OCI-LY3 (cell line): ENCODE results near the gene STIM2.

Experiments
- EZH2phosphoT487 ChIP-seq: fragments of 200-600 bp; shearing (Covaris generic); IDR thresholded peaks from 2 replicates; pipeline ENCODE4 v1.6.1; 2018; ENCODE audit warnings: antibody characterized with exemption, mixed run types, low read depth
- TF ChIP-seq, protein P1 (sequence below): fragments of 200-600, 300-600 bp; sonication (generic); IDR thresholded peaks from 2 replicates; pipeline ENCODE4 v1.5.1; 2014; ENCODE audit warnings: antibody characterized with exemption, low read length, low read depth

DNA sequence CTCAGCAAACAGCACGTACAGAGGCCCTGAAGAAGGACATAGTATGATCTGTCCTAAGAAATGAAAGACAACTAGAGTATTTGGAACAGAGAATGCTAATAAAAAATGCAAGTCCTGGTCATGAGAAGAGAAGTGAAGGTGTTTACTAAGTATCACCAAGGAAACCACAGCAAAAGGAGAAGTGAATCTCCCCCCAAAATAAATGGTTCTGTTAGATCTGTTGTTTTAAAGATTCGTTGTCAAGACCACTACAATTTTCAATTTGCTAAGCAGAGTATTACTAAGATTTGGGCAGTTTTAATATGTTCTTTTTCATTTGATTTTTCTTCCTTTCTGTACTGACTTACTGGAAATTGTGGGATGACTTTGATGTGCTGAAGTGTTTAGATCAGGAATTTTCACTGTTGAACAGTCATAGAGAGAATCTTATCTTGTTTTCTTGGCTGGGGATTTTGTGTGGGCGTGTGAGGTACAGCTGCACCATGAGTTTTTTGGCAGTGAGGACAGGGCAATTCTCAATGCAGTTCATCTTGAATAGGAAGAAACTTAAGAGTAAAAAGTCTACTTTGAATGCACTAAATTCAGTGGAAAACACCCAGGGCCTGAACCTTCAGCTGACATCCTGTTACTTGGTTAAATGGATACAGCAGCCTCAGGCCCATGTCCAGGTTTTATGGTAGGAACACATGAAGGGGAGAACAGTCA lies 132.2 kb downstream of the STIM2 start:
- TF ChIP-seq, protein P1, sequence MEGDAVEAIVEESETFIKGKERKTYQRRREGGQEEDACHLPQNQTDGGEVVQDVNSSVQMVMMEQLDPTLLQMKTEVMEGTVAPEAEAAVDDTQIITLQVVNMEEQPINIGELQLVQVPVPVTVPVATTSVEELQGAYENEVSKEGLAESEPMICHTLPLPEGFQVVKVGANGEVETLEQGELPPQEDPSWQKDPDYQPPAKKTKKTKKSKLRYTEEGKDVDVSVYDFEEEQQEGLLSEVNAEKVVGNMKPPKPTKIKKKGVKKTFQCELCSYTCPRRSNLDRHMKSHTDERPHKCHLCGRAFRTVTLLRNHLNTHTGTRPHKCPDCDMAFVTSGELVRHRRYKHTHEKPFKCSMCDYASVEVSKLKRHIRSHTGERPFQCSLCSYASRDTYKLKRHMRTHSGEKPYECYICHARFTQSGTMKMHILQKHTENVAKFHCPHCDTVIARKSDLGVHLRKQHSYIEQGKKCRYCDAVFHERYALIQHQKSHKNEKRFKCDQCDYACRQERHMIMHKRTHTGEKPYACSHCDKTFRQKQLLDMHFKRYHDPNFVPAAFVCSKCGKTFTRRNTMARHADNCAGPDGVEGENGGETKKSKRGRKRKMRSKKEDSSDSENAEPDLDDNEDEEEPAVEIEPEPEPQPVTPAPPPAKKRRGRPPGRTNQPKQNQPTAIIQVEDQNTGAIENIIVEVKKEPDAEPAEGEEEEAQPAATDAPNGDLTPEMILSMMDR = no peak
- no peak for TF ChIP-seq EZH2phosphoT487
